ENCODE data around the gene TREML4. TPM values are rescaled to one million over a fixed set of nuclear protein-coding genes. Genes with fewer than 3 reads are reported as not detected.

TREML4 gene
- total and polyA plus RNA-seq, 4 donors = 0.08 to 0.31 TPM; not detected in 2

- no peak for TF ChIP-seq EGR1 (IDR thresholded peaks at IDR 0.05; ENCODE audit: low read depth in 2 of 2)
- no peak for TF ChIP-seq RXRA (IDR thresholded peaks at IDR 0.05)
- TF ChIP-seq NR2F2 (IDR thresholded peaks at IDR 0.05) = no peak
- no peak for TF ChIP-seq GABPA (IDR thresholded peaks at IDR 0.05 in 1 of 2, conservative IDR thresholded peaks at IDR 0.05 in 1 of 2)
- peak; percentile 78 for DNase-seq (ENCODE audit: low spot score)
- no peaks in the 10 kb centered on the region for H3K36me3 ChIP-seq (ENCODE audit: control insufficient read depth in 4 of 4, insufficient read depth in 3 of 4, low read depth in 1 of 4, low read length in 3 of 4)
- 70% methylated on average over 12 of the region's 12 CpGs for WGBS
- H3K9me3 ChIP-seq (ENCODE audit: control insufficient read depth in 4 of 4, low read length in 3 of 4) = no peaks in the 10 kb centered on the region
- H3K4me3 ChIP-seq (ENCODE audit: low read depth in 1 of 3, low read length in 3 of 3) = no peak within 1 kb of the TSS
- H3K4me1 ChIP-seq (ENCODE audit: control insufficient read depth in 4 of 4, insufficient read depth in 4 of 4, low read length in 3 of 4) = peaks cover 0 to 1% (median 0%) of the 10 kb centered on the region in 4 donors
- H3K27ac ChIP-seq (ENCODE audit: low read depth in 1 of 2, low read length in 2 of 2) = peak within 1 kb of the TSS; percentile 56 to 68
- peak within 1 kb of the TSS in 1 of 2 donors; percentile 31 for H3K9ac ChIP-seq (ENCODE audit: low read depth in 1 of 2, low read length in 2 of 2)
- H3K27me3 ChIP-seq (ENCODE audit: control insufficient read depth in 4 of 4, insufficient read depth in 4 of 4, low read length in 3 of 4) = no peaks in the 10 kb centered on the region
Observed at GRCh38 chr6:41200901-41201763, 27.0 kb upstream of the TREML4 start, which contains the start of gene TREML2. TREML2 (minus strand) TSS chr6:41201149; CDS start chr6:41201008, 141 bp downstream.

DNA sequence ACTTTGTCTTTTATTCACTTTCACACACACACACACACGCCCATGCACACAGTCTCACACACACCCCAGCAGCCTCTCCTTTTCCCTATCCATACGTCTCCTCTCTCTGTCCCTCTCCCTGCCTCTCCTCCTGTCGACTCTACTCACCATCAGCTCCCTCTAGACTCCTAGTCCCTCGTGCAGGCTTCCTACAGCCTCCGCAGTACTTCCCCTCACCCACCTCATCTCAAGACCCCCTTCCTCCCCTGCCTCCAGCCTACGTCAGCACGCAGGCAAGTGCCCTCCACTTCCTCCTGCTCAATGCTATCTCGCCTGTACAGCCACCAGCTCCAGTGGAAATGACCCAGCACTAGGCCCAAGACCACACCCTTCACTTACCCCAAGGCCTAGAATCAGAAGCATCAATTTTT lies 26.4 kb upstream of the TREML4 start:
- Histone ChIP-seq H3K27ac (ENCODE audit: low read depth in 1 of 2, low read length in 2 of 2) (no peak overlapping the region), H3K4me1 (ENCODE audit: control insufficient read depth in 4 of 4, insufficient read depth in 4 of 4, low read length in 3 of 4) (peaks cover 0 to 1% (median 0%) of the 10 kb centered on the region in 4 donors), H3K27me3 (ENCODE audit: control insufficient read depth in 4 of 4, insufficient read depth in 4 of 4, low read length in 3 of 4) (no peaks in the 10 kb centered on the region), H3K4me3 (ENCODE audit: low read depth in 1 of 3, low read length in 3 of 3) (no peak overlapping the region), H3K9me3 (ENCODE audit: control insufficient read depth in 4 of 4, low read length in 3 of 4) (no peaks in the 10 kb centered on the region), H3K36me3 (ENCODE audit: control insufficient read depth in 4 of 4, insufficient read depth in 3 of 4, low read depth in 1 of 4, low read length in 3 of 4) (no peaks in the 10 kb centered on the region), H3K9ac (ENCODE audit: low read depth in 1 of 2, low read length in 2 of 2) (no peak overlapping the region)
- TF ChIP-seq, protein P1, sequence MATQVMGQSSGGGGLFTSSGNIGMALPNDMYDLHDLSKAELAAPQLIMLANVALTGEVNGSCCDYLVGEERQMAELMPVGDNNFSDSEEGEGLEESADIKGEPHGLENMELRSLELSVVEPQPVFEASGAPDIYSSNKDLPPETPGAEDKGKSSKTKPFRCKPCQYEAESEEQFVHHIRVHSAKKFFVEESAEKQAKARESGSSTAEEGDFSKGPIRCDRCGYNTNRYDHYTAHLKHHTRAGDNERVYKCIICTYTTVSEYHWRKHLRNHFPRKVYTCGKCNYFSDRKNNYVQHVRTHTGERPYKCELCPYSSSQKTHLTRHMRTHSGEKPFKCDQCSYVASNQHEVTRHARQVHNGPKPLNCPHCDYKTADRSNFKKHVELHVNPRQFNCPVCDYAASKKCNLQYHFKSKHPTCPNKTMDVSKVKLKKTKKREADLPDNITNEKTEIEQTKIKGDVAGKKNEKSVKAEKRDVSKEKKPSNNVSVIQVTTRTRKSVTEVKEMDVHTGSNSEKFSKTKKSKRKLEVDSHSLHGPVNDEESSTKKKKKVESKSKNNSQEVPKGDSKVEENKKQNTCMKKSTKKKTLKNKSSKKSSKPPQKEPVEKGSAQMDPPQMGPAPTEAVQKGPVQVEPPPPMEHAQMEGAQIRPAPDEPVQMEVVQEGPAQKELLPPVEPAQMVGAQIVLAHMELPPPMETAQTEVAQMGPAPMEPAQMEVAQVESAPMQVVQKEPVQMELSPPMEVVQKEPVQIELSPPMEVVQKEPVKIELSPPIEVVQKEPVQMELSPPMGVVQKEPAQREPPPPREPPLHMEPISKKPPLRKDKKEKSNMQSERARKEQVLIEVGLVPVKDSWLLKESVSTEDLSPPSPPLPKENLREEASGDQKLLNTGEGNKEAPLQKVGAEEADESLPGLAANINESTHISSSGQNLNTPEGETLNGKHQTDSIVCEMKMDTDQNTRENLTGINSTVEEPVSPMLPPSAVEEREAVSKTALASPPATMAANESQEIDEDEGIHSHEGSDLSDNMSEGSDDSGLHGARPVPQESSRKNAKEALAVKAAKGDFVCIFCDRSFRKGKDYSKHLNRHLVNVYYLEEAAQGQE (IDR thresholded peaks at IDR 0.05) = no peak
- no peak for TF ChIP-seq HNF4A (conservative IDR thresholded peaks at IDR 0.05)
- no peak for TF ChIP-seq FOXA2 (IDR thresholded peaks at IDR 0.05)
- TF ChIP-seq YY1 (IDR thresholded peaks at IDR 0.05) = no peak
- no peak for TF ChIP-seq CTCF (IDR thresholded peaks at IDR 0.05; ENCODE audit: low read depth, low read length, missing input control)
- TF ChIP-seq RAD21 (IDR thresholded peaks at IDR 0.05) = no peak
- TF ChIP-seq GABPA (IDR thresholded peaks at IDR 0.05 in 1 of 2, conservative IDR thresholded peaks at IDR 0.05 in 1 of 2) = no peak
- TF ChIP-seq, protein P2, sequence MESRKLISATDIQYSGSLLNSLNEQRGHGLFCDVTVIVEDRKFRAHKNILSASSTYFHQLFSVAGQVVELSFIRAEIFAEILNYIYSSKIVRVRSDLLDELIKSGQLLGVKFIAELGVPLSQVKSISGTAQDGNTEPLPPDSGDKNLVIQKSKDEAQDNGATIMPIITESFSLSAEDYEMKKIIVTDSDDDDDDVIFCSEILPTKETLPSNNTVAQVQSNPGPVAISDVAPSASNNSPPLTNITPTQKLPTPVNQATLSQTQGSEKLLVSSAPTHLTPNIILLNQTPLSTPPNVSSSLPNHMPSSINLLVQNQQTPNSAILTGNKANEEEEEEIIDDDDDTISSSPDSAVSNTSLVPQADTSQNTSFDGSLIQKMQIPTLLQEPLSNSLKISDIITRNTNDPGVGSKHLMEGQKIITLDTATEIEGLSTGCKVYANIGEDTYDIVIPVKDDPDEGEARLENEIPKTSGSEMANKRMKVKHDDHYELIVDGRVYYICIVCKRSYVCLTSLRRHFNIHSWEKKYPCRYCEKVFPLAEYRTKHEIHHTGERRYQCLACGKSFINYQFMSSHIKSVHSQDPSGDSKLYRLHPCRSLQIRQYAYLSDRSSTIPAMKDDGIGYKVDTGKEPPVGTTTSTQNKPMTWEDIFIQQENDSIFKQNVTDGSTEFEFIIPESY (IDR thresholded peaks at IDR 0.05) = no peak
- TF ChIP-seq TAF1 (conservative IDR thresholded peaks at IDR 0.05) = no peak
- TF ChIP-seq JUND (IDR thresholded peaks at IDR 0.05) = no peak
- no peak for TF ChIP-seq SP1 (IDR thresholded peaks at IDR 0.05)
- no peak for TF ChIP-seq EGR1 (IDR thresholded peaks at IDR 0.05; ENCODE audit: low read depth in 2 of 2)
- no peak for TF ChIP-seq RXRA (IDR thresholded peaks at IDR 0.05)
- TF ChIP-seq HNF4G (IDR thresholded peaks at IDR 0.05) = no peak
- TF ChIP-seq, protein P3, sequence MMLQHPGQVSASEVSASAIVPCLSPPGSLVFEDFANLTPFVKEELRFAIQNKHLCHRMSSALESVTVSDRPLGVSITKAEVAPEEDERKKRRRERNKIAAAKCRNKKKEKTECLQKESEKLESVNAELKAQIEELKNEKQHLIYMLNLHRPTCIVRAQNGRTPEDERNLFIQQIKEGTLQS (IDR thresholded peaks at IDR 0.05) = no peak
- WGBS = 63% methylated on average over 8 of the region's 8 CpGs
- peak; percentile 72 for DNase-seq (ENCODE audit: low spot score)
